Measurements from ENCODE around the gene TNFRSF21.

- no peak for TF ChIP-seq CTCF (IDR thresholded peaks at IDR 0.05)
- TF ChIP-seq POLR2A (IDR thresholded peaks at IDR 0.05): no peak
Measured at GRCh38 chr6:47353871-47354270, 44.2 kb upstream of the TNFRSF21 start.

All from esophagus squamous epithelium (tissue), 4 donors.